HG03196 (cell line): ENCODE data around the gene ATOH8.

Experiments
- ATAC-seq: cut with Tn5 transposase; IDR thresholded peaks from one replicate; pipeline ENCODE4 v1.9.1; 2021; ENCODE audit not compliant: unreplicated experiment

ATOH8 gene

DNA sequence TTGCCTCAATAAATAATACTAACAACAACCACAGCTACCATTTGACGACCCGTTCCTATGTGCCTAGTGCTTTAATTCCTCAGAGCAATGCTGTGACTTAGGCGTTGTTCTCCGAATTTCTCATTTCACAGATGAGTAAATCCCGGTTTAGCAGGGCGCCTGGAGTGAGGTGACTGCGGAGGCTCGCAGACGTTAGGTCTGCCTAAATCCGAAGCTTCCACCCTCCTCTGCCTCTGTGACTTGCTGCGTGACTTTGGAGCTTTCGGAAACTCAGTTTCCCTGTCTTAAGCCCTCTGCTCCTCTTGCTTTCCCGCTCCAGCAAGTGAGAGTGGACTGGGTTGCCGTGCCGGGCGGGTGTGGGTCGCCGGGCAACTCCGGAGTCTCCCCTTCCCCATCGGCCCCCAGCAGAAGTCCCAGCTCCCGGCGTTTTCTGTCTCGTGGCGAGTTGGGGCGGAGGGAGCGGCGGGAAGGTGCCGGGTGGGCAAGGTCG lies 711 bp upstream of the ATOH8 start:
- no peak for ATAC-seq

GRCh38 chr2:85754313-85755095 lies 713 bp downstream of the ATOH8 start:
- no peak for ATAC-seq

- ATAC-seq = no peak
Measured at GRCh38 chr2:85755122-85756027, 1.6 kb downstream of the ATOH8 start.

GRCh38 chr2:85756195-85756594 lies 2.4 kb downstream of the ATOH8 start:
- ATAC-seq = no peak

DNA sequence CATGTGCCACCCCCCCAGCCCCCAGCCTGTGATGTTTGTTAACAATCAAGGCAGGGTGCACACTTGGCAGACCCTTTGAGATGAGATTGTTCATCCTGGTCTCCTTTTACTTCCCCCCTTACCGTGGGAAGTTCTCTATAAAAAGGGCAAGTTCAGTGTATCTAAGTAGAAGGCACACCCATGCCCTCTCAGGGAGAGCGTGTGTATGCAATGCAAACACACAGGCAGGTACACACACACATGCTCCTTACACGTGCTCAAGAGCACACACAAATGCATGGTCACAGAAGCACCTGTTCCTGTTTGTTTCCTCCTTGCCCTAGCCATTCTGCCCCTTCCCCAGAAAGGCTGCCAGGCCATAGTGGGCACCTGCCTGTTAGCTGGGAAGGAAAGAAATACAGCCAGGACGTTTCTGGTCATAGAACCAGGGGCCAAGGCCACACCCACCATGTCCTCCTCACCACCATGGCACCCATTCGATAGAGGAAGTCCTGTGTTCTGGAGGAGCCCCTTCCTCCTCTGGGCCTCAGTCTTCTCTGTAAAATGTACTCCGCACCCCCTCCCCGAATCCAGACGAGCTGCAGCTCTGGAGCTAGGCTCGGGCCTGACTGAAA lies 3.1 kb downstream of the ATOH8 start:
- no peak for ATAC-seq

GRCh38 chr2:85757860-85758259 lies 4.1 kb downstream of the ATOH8 start:
- ATAC-seq = no peak

- ATAC-seq = no peak
Measured at GRCh38 chr2:85758361-85759256, 4.8 kb downstream of the ATOH8 start.

DNA sequence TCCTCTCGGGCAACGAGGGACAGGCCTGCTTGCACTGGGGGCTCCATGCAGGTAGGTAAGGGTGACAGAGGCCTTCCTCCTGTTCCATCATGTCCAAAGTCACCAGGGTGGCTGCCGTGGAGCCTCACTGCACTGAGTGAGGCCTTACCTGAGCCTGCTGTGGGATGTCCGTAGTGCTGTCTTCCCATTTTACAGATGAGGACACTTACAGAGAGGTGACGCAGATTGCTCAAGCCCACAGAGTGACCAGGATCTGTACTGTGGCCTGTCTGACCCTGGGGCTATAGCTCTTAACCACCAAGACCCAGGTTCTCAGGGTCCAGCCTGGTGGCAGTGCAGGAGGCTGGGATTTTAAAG lies 5.4 kb downstream of the ATOH8 start:
- no peak for ATAC-seq

DNA sequence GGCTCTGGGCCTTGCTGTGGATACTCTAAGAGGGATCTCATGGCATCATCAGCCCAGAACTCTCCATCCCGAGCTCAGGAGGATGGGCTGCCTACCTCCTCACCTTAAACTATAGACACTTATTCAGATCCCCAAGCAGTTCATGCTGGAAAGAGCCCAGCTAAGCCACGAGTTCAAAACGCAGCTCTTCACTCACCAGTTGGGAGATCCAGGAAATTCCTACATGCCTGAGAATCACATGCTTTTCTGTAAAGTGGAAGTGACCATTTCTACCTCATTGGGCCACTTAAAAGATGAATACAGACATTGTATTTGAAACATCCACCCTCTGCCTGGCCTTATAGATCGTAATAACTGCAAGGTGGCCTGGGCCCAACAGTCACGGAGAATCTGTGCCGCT lies 6.6 kb downstream of the ATOH8 start:
- ATAC-seq = no peak

GRCh38 chr2:85760872-85761271 lies 7.1 kb downstream of the ATOH8 start:
- ATAC-seq = no peak

DNA sequence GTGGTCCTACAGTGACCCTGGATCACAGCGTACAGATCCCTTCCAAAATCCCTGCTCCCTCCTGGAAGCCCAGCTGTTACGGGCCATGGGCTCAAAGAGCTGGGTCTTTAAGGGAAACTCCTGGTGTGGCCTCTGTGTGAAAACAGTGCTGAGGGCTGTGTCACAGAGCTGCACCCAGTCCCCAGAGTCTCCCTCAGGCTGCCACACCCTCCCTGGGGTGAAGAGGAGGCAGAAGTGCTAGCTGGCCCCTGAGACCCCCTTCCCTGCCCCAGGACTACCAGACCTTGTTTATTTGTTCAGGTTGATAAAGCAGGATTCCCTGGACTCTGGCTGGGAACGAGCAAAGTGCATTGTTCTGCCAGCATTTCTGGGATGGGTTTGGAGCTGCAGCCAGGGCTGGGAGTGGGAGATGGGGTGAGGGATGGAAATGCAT lies 7.7 kb downstream of the ATOH8 start:
- no peak for ATAC-seq

DNA sequence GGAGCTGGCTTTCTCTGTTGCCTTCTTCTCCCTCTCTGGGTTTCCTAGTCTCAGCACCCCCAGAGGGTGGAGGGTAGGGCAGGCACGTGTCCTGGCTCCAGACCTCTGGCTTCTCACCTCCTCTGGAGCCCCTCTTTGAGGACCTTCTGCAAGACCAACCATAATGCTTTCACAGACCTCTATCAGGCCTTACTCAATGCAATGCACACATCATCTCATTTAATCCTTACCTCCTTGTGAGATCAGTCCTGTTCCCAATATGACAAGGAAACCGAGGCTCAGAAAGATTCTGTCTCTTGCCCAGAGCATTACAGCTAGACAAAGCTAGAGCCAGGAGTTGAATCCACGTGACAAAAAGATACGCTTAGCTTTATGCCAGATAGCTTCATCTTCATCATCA lies 8.2 kb downstream of the ATOH8 start:
- no peak for ATAC-seq

DNA sequence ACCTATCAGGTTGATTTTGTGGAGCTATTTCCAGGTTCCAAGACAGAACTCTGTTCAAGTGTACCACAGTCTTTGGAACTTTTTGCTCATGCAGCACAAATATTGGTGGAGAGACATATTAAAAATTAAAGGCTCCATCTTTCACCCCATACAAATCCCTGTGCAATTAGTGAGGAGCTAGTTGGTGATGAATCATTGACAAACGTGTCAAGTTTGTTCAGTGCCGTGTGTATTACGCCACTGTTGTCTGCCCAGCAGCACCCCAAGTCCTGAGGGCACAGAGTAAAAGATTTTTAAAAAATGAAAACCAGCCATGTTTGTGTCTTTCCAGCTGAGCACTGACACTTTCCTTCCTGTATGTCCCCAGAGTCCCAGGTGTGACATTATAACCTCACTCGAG lies 9.3 kb downstream of the ATOH8 start:
- no peak for ATAC-seq

DNA sequence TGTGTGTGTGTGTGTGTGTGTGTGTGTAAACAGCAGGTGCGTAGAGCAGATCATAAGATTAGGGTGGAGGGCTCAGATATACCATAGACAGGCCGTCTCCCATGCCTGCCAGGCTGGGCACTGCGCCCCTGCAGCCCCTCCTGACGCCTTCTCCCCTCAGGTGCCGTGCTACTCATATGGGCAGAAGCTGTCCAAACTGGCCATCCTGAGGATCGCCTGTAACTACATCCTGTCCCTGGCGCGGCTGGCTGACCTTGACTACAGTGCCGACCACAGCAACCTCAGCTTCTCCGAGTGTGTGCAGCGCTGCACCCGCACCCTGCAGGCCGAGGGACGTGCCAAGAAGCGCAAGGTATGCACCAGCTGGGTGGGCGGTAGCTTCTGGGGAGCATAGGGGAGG lies 10.0 kb downstream of the ATOH8 start:
- no peak for ATAC-seq

DNA sequence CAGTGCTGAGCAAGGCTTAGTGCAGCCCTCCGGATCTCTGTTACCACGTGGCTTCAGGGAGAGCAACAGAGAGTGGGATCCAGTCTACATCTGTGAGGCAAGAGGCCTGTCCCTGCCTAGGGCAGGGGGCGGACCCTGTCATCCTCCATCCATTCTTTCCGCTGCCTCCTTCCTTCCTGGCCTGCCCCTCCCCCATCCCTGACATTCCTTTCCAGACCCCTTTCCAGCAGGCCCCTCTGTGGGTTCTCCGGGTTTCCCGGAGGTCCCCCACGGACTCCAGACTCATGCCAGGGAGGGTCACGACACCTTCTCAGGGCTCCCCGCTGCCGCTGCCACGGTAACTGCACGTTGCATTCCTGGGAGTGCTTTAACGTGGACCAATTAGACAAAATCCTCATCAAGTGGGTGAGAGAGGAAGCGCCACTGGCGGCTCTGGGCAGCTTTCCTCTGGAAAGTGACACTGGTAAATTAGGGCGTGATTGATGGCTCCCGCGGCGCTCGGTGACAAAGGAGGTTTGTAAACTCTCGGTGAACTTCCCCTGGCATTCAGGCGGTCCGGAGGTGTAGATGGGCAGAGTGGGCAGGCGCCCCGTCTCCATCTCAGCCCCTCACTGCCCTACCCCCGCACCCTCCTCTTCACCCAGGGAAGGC lies 11.4 kb downstream of the ATOH8 start:
- no peak for ATAC-seq

GRCh38 chr2:85766229-85766628 lies 12.4 kb downstream of the ATOH8 start:
- no peak for ATAC-seq

GRCh38 chr2:85767803-85768665 lies 14.2 kb downstream of the ATOH8 start:
- ATAC-seq = no peak

DNA sequence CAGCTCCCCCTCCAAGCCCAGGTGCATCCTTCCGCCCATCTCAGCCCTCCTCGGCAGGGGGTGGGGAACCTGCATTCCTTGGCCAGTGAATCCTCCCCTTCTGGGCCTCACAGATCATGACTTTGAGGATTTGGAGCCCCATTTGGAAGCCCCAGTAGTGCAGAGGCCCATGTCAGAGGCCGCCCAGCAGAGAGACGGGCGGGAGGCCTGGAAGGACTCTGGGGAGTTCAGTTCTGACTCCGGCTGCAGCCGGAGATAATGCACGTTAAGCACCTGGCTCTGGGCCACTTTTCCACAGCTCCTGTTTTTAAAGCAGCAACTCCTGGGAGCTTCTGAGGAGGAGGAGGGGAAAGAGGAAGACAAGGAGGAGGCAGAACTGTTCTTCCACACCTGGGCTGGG lies 14.9 kb downstream of the ATOH8 start:
- no peak for ATAC-seq
